ENCODE measurements around the gene ZNF197. TPM values are rescaled to one million over a fixed set of nuclear protein-coding genes. Genes with fewer than 3 reads are reported as not detected.
"Not testable (repeated sequence)": the region's sequence is repeated elsewhere in the genome, so short reads cannot be mapped to it uniquely, and the experiment has no call there.

ZNF197 gene
- total RNA-seq, 1 experiment from 2014 or later: 10.5 TPM

DNA sequence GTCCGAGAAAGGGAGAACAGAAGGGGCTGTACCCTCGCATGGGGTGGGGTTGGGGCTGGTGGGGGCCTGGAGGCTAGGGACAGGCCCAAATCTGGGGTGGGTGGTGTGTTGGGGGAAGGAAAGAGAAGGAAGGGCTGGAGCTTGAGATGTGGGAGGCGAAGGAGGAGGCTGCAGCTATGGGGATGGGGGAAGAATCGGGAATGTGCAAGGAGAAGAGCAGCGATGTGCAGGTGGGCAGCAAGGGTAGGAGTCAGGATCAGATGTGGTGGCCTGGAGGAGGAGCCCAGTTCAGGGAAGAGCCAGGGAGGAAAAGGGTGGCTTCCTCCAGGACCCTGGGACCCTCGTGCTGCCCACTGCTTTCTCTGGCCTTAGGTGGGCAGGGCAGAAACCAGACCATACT is 44.9 kb downstream of the ZNF197 start:
- H3K4me1 Mint-ChIP-seq (ENCODE audit: low read depth, unreplicated experiment): no peaks in the 10 kb centered on the region
- ChIA-PET POLR2A (no interaction called here), CTCF (no interaction called here)
- Histone ChIP-seq H3K9me3 (no peaks in the 10 kb centered on the region), H3K4me3 (ENCODE audit: low read depth, low read length) (no peak overlapping the region), H3K4me1 (no peaks in the 10 kb centered on the region), H3K27me3 (replicated peaks; ENCODE audit: control insufficient read depth, insufficient read depth, low read length) (no peaks in the 10 kb centered on the region), H3K36me3 (ENCODE audit: control insufficient read depth, insufficient read depth, low read length) (no peaks in the 10 kb centered on the region)
- BruUV-seq (replicated peaks): no TSS peak
- H3K9me3 Mint-ChIP-seq (ENCODE audit: unreplicated experiment): peaks cover 25% of the 10 kb centered on the region
- H3K27me3 Mint-ChIP-seq (ENCODE audit: insufficient read depth, unreplicated experiment): no peaks in the 10 kb centered on the region
- no peak overlapping the region for H3K27ac Mint-ChIP-seq (ENCODE audit: unreplicated experiment)
- H3K36me3 Mint-ChIP-seq (ENCODE audit: insufficient read depth, unreplicated experiment): peaks cover 7% of the 10 kb centered on the region
- TF ChIP-seq, protein P1, sequence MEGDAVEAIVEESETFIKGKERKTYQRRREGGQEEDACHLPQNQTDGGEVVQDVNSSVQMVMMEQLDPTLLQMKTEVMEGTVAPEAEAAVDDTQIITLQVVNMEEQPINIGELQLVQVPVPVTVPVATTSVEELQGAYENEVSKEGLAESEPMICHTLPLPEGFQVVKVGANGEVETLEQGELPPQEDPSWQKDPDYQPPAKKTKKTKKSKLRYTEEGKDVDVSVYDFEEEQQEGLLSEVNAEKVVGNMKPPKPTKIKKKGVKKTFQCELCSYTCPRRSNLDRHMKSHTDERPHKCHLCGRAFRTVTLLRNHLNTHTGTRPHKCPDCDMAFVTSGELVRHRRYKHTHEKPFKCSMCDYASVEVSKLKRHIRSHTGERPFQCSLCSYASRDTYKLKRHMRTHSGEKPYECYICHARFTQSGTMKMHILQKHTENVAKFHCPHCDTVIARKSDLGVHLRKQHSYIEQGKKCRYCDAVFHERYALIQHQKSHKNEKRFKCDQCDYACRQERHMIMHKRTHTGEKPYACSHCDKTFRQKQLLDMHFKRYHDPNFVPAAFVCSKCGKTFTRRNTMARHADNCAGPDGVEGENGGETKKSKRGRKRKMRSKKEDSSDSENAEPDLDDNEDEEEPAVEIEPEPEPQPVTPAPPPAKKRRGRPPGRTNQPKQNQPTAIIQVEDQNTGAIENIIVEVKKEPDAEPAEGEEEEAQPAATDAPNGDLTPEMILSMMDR (IDR thresholded peaks at IDR 0.05; ENCODE audit: insufficient read depth in 1 of 2, low read depth in 1 of 2, low read length in 1 of 2, severe bottlenecking in 1 of 2, unreplicated experiment in 1 of 2): no peak
- intact Hi-C loops (cut with micrococcal nuclease; ENCODE audit: unreplicated experiment): no loop called here
- no peak for DNase-seq
- H3K4me3 Mint-ChIP-seq (ENCODE audit: unreplicated experiment): no peak overlapping the region

DNA sequence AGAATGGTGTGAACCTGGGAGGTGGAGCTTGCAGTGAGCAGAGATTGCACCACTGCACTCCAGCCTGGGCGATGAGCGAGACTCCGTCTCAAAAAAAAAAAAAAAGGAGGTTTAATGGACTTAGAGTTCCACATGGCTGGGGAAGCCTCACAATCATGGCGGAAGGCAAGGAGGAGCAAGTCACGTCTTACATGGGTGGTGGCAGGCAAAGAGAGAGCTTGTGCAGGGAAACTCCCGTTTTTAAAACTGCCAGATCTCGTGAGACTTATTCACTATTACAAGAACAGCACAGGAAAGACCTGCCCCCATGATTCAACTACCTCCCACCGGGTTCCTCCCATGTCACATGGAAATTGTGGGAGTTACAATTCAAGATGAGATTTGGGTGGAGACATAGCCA is 48.6 kb downstream of the ZNF197 start:
- peaks cover 23% of the 10 kb centered on the region for H3K9me3 Mint-ChIP-seq (ENCODE audit: unreplicated experiment)
- BruUV-seq (replicated peaks); H3K4me3 Mint-ChIP-seq (ENCODE audit: unreplicated experiment); H3K9me3 ChIP-seq; H3K36me3 Mint-ChIP-seq (ENCODE audit: insufficient read depth, unreplicated experiment); POLR2A ChIA-PET; DNase-seq; H3K4me1 ChIP-seq; H3K27ac Mint-ChIP-seq (ENCODE audit: unreplicated experiment); intact Hi-C loops (cut with micrococcal nuclease; ENCODE audit: unreplicated experiment); H3K4me3 ChIP-seq (ENCODE audit: low read depth, low read length); H3K27me3 ChIP-seq (replicated peaks; ENCODE audit: control insufficient read depth, insufficient read depth, low read length); H3K4me1 Mint-ChIP-seq (ENCODE audit: low read depth, unreplicated experiment); H3K36me3 ChIP-seq (ENCODE audit: control insufficient read depth, insufficient read depth, low read length); H3K27me3 Mint-ChIP-seq (ENCODE audit: insufficient read depth, unreplicated experiment); CTCF ChIA-PET: not testable (repeated sequence)

DNA sequence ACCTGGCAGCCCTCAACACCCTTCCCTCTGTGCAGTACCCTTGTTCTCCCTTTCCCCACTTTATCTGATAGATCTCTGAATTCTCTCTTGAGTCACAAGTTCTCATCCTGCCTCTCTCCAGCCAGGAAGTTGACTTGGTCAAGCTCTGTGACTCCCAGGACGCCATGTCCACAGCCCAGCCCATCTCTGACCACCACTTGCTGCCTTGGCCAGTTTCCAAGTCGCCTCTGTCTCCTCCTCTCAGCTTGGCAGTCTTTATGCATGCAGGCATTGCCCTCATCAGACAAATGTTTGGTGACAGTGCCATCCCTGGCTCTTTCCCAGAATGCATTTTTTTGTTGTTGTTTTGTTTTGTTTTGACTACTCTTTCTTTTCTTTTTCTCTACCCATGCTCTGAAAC is 49.4 kb downstream of the ZNF197 start:
- H3K36me3 ChIP-seq (ENCODE audit: control insufficient read depth, insufficient read depth, low read length): no peaks in the 10 kb centered on the region
- no peaks in the 10 kb centered on the region for H3K27me3 ChIP-seq (replicated peaks; ENCODE audit: control insufficient read depth, insufficient read depth, low read length)
- intact Hi-C loops (cut with micrococcal nuclease; ENCODE audit: unreplicated experiment): no loop called here
- H3K27me3 Mint-ChIP-seq (ENCODE audit: insufficient read depth, unreplicated experiment): peaks cover 6% of the 10 kb centered on the region
- no peak overlapping the region for H3K4me3 Mint-ChIP-seq (ENCODE audit: unreplicated experiment)
- H3K9me3 Mint-ChIP-seq (ENCODE audit: unreplicated experiment): peaks cover 23% of the 10 kb centered on the region
- CTCF ChIA-PET: no interaction called here
- H3K4me3 ChIP-seq (ENCODE audit: low read depth, low read length): no peak overlapping the region
- no peak overlapping the region for H3K27ac Mint-ChIP-seq (ENCODE audit: unreplicated experiment)
- peaks cover 8% of the 10 kb centered on the region for H3K36me3 Mint-ChIP-seq (ENCODE audit: insufficient read depth, unreplicated experiment)
- no peaks in the 10 kb centered on the region for H3K4me1 Mint-ChIP-seq (ENCODE audit: low read depth, unreplicated experiment)
- TF ChIP-seq, protein P1 (IDR thresholded peaks at IDR 0.05; ENCODE audit: insufficient read depth in 1 of 2, low read depth in 1 of 2, low read length in 1 of 2, severe bottlenecking in 1 of 2, unreplicated experiment in 1 of 2): no peak
- no peak for DNase-seq
- H3K9me3 ChIP-seq: no peaks in the 10 kb centered on the region
- no peaks in the 10 kb centered on the region for H3K4me1 ChIP-seq
- POLR2A ChIA-PET: no interaction called here
- no TSS peak for BruUV-seq (replicated peaks)

DNA sequence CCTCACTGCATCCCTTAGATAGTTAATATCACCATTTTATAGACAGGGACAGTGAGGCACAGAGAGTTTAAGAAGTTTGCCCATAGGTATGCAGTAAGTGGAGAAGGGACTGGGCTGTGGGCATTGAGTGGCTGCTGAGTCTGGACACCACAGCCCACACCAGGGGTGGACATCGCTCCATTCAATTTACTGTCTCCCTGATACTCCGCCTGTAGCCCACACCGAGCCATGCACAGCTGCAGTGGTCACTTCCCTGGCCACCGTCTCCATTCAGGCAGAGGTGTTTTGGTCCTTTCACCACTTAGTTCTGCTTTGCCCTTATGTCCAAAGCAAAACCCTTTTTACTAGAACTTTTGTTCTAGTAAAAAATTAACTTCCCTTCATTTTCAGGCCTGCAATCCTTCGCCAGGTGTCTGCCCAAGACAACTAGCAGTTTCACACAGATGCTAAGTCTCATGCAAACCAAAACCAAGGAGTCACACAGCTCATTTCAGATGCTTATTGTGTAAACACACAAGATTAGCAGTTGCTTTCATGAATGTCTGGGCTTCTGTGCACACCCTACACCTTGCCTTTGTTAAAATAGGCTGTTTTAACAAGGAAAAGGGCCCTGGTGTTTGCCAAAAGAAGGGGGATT is 53.8 kb downstream of the ZNF197 start:
- Histone ChIP-seq H3K4me3 (ENCODE audit: low read depth, low read length) (no peak overlapping the region), H3K4me1 (no peaks in the 10 kb centered on the region), H3K27me3 (replicated peaks; ENCODE audit: control insufficient read depth, insufficient read depth, low read length) (no peaks in the 10 kb centered on the region), H3K9me3 (no peaks in the 10 kb centered on the region), H3K36me3 (ENCODE audit: control insufficient read depth, insufficient read depth, low read length) (no peaks in the 10 kb centered on the region)
- TF ChIP-seq, protein P1 (IDR thresholded peaks at IDR 0.05; ENCODE audit: insufficient read depth in 1 of 2, low read depth in 1 of 2, low read length in 1 of 2, severe bottlenecking in 1 of 2, unreplicated experiment in 1 of 2): no peak
- Mint-ChIP-seq H3K9me3 (ENCODE audit: unreplicated experiment) (peaks cover 10% of the 10 kb centered on the region), H3K27me3 (ENCODE audit: insufficient read depth, unreplicated experiment) (peaks cover 6% of the 10 kb centered on the region), H3K4me1 (ENCODE audit: low read depth, unreplicated experiment) (no peaks in the 10 kb centered on the region), H3K4me3 (ENCODE audit: unreplicated experiment) (no peak overlapping the region), H3K36me3 (ENCODE audit: insufficient read depth, unreplicated experiment) (peaks cover 8% of the 10 kb centered on the region), H3K27ac (ENCODE audit: unreplicated experiment) (no peak overlapping the region)
- intact Hi-C loops (cut with micrococcal nuclease; ENCODE audit: unreplicated experiment): no loop called here
- ChIA-PET CTCF (no interaction called here), POLR2A (no interaction called here)
- BruUV-seq (replicated peaks): no TSS peak
- DNase-seq: no peak
